ENCODE measurements around the gene BCR.
"Not testable (repeated sequence)": the region's sequence is repeated elsewhere in the genome, so short reads cannot be mapped to it uniquely, and the experiment has no call there.

GRCh38 chr22:23341942-23342695 is 161.8 kb downstream of the BCR start:
- TF ChIP-seq JUND (IDR thresholded peaks at IDR 0.05; ENCODE audit: low read length); EZH2 (IDR thresholded peaks at IDR 0.05; ENCODE audit: low read depth, low read length, severe bottlenecking); CTCF (IDR thresholded peaks at IDR 0.05; ENCODE audit: control extremely low read depth in 1 of 3, insufficient read depth in 1 of 3, low read depth in 1 of 3, low read length in 3 of 3); CEBPB (IDR thresholded peaks at IDR 0.05; ENCODE audit: low read depth, low read length); TEAD4 (IDR thresholded peaks at IDR 0.05; ENCODE audit: low read depth, low read length); POLR2AphosphoS5 (IDR thresholded peaks at IDR 0.05; ENCODE audit: low read depth, low read length); GABPA (IDR thresholded peaks at IDR 0.05; ENCODE audit: borderline replicate concordance, insufficient read depth, low read length); CREB1 (IDR thresholded peaks at IDR 0.05); ZNF274 (IDR thresholded peaks at IDR 0.05; ENCODE audit: borderline replicate concordance, extremely low read depth, low read length); GTF2F1 (IDR thresholded peaks at IDR 0.05; ENCODE audit: borderline replicate concordance, low read depth, low read length): not testable (repeated sequence)

Measured in H1 (cell line).